Urinary bladder (tissue), 4 donors: ENCODE measurements around the gene PLK3. TPM values are rescaled to one million over a fixed set of nuclear protein-coding genes. Genes with fewer than 3 reads are reported as not detected.
"Not testable (repeated sequence)": the region's sequence is repeated elsewhere in the genome, so short reads cannot be mapped to it uniquely, and the experiment has no call there.

Source experiments
- DNase-seq: peaks from one replicate; pipeline ENCODE4 v3.0.0-alpha.2; 2015; ENCODE audit errors: extremely low spot score
- H3K27ac ChIP-seq: one replicate; pipeline ENCODE4 v1.5.1; 2013; ENCODE audit warnings: low read depth, mild to moderate bottlenecking, moderate library complexity
- H3K36me3 ChIP-seq: one replicate; pipeline ENCODE4 v1.6.1; 2013; ENCODE audit warnings: mild to moderate bottlenecking, moderate library complexity; ENCODE audit not compliant: insufficient read depth
- H3K4me1 ChIP-seq: one replicate; pipeline ENCODE4 v1.6.1; 2013; ENCODE audit warnings: mild to moderate bottlenecking, moderate library complexity; ENCODE audit not compliant: insufficient read depth
- H3K4me3 ChIP-seq: one replicate; pipeline ENCODE4 v1.5.1; 2013; ENCODE audit warnings: low read depth, low read length
- WGBS: extraction: QIAGEN DNeasy Blood & Tissue Kit; methylation state at CpG from one replicate; pipeline ENCODE4 v1.1.7; 2013; 5-methylcytosine and 5-hydroxymethylcytosine counted together
- polyA plus RNA-seq: library from polyadenylated mRNA; stranded (reverse); fragments of 200-250 nt; gene quantifications from one replicate; pipeline ENCODE4 v1.2.3, GENCODE V29; 2013
- total RNA-seq: library from RNA; depleted of rRNA; stranded (reverse); fragments of >200 nt; gene quantifications from one replicate; pipeline ENCODE4 v1.2.3, GENCODE V29; 2014
- donor health status: healthy with polysubstance abuse.
- donor health status: healthy.

Gene PLK3
- total and polyA plus RNA-seq, 2 donors, result 4.7 to 16.0 TPM

- Histone ChIP-seq H3K27ac (no peak overlapping the region), H3K4me1 (peaks cover 3% of the 10 kb centered on the region), H3K36me3 (no peaks in the 10 kb centered on the region), H3K4me3 (no peak overlapping the region)
- WGBS, result 87% methylated on average over 6 of the region's 6 CpGs
- DNase-seq, result no peak
Measured at GRCh38 chr1:44822131-44822701, 22.0 kb downstream of the PLK3 start.

GRCh38 chr1:44822981-44823451 is 22.8 kb downstream of the PLK3 start:
- WGBS, result 73% methylated on average over 15 of the region's 15 CpGs
- H3K27ac ChIP-seq, result no peak overlapping the region
- no peaks in the 10 kb centered on the region for H3K36me3 ChIP-seq
- H3K4me3 ChIP-seq, result no peak overlapping the region
- peaks cover 3% of the 10 kb centered on the region for H3K4me1 ChIP-seq
- no peak for DNase-seq

- 94% methylated on average over 6 of the region's 6 CpGs for WGBS
- not testable (repeated sequence) for H3K27ac ChIP-seq, H3K4me3 ChIP-seq, DNase-seq, H3K4me1 ChIP-seq, H3K36me3 ChIP-seq
Measured at GRCh38 chr1:44824392-44824791, 24.2 kb downstream of the PLK3 start.

- Histone ChIP-seq H3K4me3 (no peak overlapping the region), H3K36me3 (no peaks in the 10 kb centered on the region), H3K27ac (no peak overlapping the region), H3K4me1 (no peaks in the 10 kb centered on the region)
- WGBS, result 60% methylated on average over 24 of the region's 24 CpGs
- DNase-seq, result no peak
Measured at GRCh38 chr1:44826375-44827196, 26.4 kb downstream of the PLK3 start.

GRCh38 chr1:44827197-44828002 is 27.2 kb downstream of the PLK3 start:
- no peaks in the 10 kb centered on the region for H3K36me3 ChIP-seq
- no peaks in the 10 kb centered on the region for H3K4me1 ChIP-seq
- DNase-seq, result no peak
- H3K27ac ChIP-seq, result no peak overlapping the region
- H3K4me3 ChIP-seq, result no peak overlapping the region
- 91% methylated on average over 28 of the region's 28 CpGs for WGBS

GRCh38 chr1:44828003-44828651 is 27.9 kb downstream of the PLK3 start:
- Histone ChIP-seq H3K27ac (no peak overlapping the region), H3K36me3 (no peaks in the 10 kb centered on the region), H3K4me1 (no peaks in the 10 kb centered on the region), H3K4me3 (no peak overlapping the region)
- DNase-seq, result no peak
- WGBS, result 93% methylated on average over 21 of the region's 21 CpGs

GRCh38 chr1:44828841-44829440 is 28.8 kb downstream of the PLK3 start:
- Histone ChIP-seq H3K36me3 (no peaks in the 10 kb centered on the region), H3K4me3 (no peak overlapping the region), H3K4me1 (no peaks in the 10 kb centered on the region), H3K27ac (no peak overlapping the region)
- WGBS, result 93% methylated on average over 15 of the region's 15 CpGs
- DNase-seq, result no peak

GRCh38 chr1:44829506-44830384 is 29.6 kb downstream of the PLK3 start:
- no peaks in the 10 kb centered on the region for H3K36me3 ChIP-seq
- DNase-seq, result no peak

GRCh38 chr1:44830900-44831304 is 30.7 kb downstream of the PLK3 start:
- no peak for DNase-seq
- Histone ChIP-seq H3K27ac (no peak overlapping the region), H3K4me1 (no peaks in the 10 kb centered on the region), H3K36me3 (no peaks in the 10 kb centered on the region), H3K4me3 (no peak overlapping the region)
- 85% methylated on average over 10 of the region's 10 CpGs for WGBS

More at GRCh38 chr1:44829506-44830384, 29.6 kb downstream of the PLK3 start:
- Histone ChIP-seq H3K4me1 (no peaks in the 10 kb centered on the region), H3K27ac (no peak overlapping the region), H3K4me3 (no peak overlapping the region)
- 84% methylated on average over 12 of the region's 12 CpGs for WGBS

GRCh38 chr1:44831516-44831915 is 31.3 kb downstream of the PLK3 start:
- 54% methylated on average over 9 of the region's 9 CpGs for WGBS
- DNase-seq, result no peak
- no peak overlapping the region for H3K27ac ChIP-seq
- no peaks in the 10 kb centered on the region for H3K4me1 ChIP-seq
- no peaks in the 10 kb centered on the region for H3K36me3 ChIP-seq
- no peak overlapping the region for H3K4me3 ChIP-seq

GRCh38 chr1:44832056-44832705 is 32.0 kb downstream of the PLK3 start:
- DNase-seq, result no peak
- no peaks in the 10 kb centered on the region for H3K36me3 ChIP-seq
- H3K4me3 ChIP-seq, result no peak overlapping the region
- no peak overlapping the region for H3K27ac ChIP-seq
- no peaks in the 10 kb centered on the region for H3K4me1 ChIP-seq
- 66% methylated on average over 13 of the region's 13 CpGs for WGBS

- 66% methylated on average over 7 of the region's 7 CpGs for WGBS
- DNase-seq, result no peak
- Histone ChIP-seq H3K4me3 (no peak overlapping the region), H3K36me3 (no peaks in the 10 kb centered on the region), H3K27ac (no peak overlapping the region), H3K4me1 (no peaks in the 10 kb centered on the region)
Measured at GRCh38 chr1:44834328-44834727, 34.2 kb downstream of the PLK3 start.
